Osteoblast (primary cell): ENCODE measurements around the gene BRSK2. TPM values are rescaled to one million over a fixed set of nuclear protein-coding genes. Genes with fewer than 3 reads are reported as not detected.

Experiments used
- DNase-seq: peaks from one replicate; pipeline ENCODE4 v3.0.0; 2011; ENCODE audit warnings: low spot score, mixed read lengths; ENCODE audit not compliant: insufficient read length; ENCODE audit errors: missing footprints
- H2AFZ ChIP-seq: 2 replicates; pipeline ENCODE4 v1.6.0; 2011; ENCODE audit warnings: mild to moderate bottlenecking, low read length
- H3K27ac ChIP-seq: 2 replicates; pipeline ENCODE4 v1.5.1; 2011; ENCODE audit warnings: mild to moderate bottlenecking, low read depth, low read length, moderate library complexity
- H3K27me3 ChIP-seq: 2 replicates; pipeline ENCODE4 v1.6.0; 2012; ENCODE audit warnings: mild to moderate bottlenecking, control low read depth, inconsistent platforms, low read length, moderate library complexity; ENCODE audit not compliant: insufficient read depth
- H3K36me3 ChIP-seq: 2 replicates; pipeline ENCODE4 v1.5.1; 2011; ENCODE audit warnings: mild to moderate bottlenecking, low read length, control low read depth, moderate library complexity; ENCODE audit not compliant: insufficient read depth
- H3K4me1 ChIP-seq: 2 replicates; pipeline ENCODE4 v1.5.1; 2011; ENCODE audit warnings: mild to moderate bottlenecking, low read length, control low read depth, moderate library complexity; ENCODE audit not compliant: insufficient read depth
- H3K4me2 ChIP-seq: 2 replicates; pipeline ENCODE4 v1.6.0; 2011; ENCODE audit warnings: mild to moderate bottlenecking, low read length; ENCODE audit not compliant: insufficient read depth
- H3K4me3 ChIP-seq: fragments of 200-600 bp; sonication (generic); 3 replicates; pipeline ENCODE4 v1.5.1; 2012; ENCODE audit warnings: mild to moderate bottlenecking, low read length, inconsistent platforms; ENCODE audit not compliant: insufficient read depth
- H3K79me2 ChIP-seq: 2 replicates; pipeline ENCODE4 v1.6.0; 2012; ENCODE audit warnings: mild to moderate bottlenecking, low read length, control low read depth, inconsistent platforms; ENCODE audit not compliant: insufficient read depth
- H3K9me3 ChIP-seq: 2 replicates; pipeline ENCODE4 v1.5.1; 2011; ENCODE audit warnings: low read depth, low read length, control low read depth
- H4K20me1 ChIP-seq: 2 replicates; pipeline ENCODE4 v1.6.0; 2012; ENCODE audit warnings: mild to moderate bottlenecking, low read length, control low read depth; ENCODE audit not compliant: insufficient read depth
- CTCF ChIP-seq: IDR thresholded peaks from 2 replicates; pipeline ENCODE4 v1.5.1; 2011; ENCODE audit warnings: mild to moderate bottlenecking, low read depth, low read length, moderate library complexity; ENCODE audit errors: extremely low read depth
- total RNA-seq: library from RNA; depleted of rRNA; stranded (reverse); fragments of >200 nt; gene quantifications from 2 replicates; pipeline ENCODE4 v1.2.3, GENCODE V29; 2012

BRSK2 gene
- total RNA-seq, 1 donor, result 0.36 TPM

- Histone ChIP-seq H3K4me3 (no peak overlapping the region), H2AFZ (no peak overlapping the region), H3K9me3 (no peaks in the 10 kb centered on the region), H3K27ac (no peak overlapping the region), H4K20me1 (no peaks in the 10 kb centered on the region), H3K4me1 (no peaks in the 10 kb centered on the region), H3K27me3 (no peaks in the 10 kb centered on the region), H3K36me3 (no peaks in the 10 kb centered on the region), H3K79me2 (no peaks in the 10 kb centered on the region), H3K4me2 (no peak overlapping the region)
- TF ChIP-seq CTCF, result no peak
- DNase-seq, result peak; percentile 98
These were observed 47.8 kb downstream of the BRSK2 start for GRCh38 chr11:1437500-1437899.

GRCh38 chr11:1438261-1438966 lies 48.7 kb downstream of the BRSK2 start:
- Histone ChIP-seq H3K4me2 (no peak overlapping the region), H3K9me3 (no peaks in the 10 kb centered on the region), H2AFZ (no peak overlapping the region), H3K4me3 (no peak overlapping the region), H3K36me3 (no peaks in the 10 kb centered on the region), H3K79me2 (no peaks in the 10 kb centered on the region), H3K27ac (no peak overlapping the region), H3K4me1 (no peaks in the 10 kb centered on the region), H4K20me1 (no peaks in the 10 kb centered on the region), H3K27me3 (no peaks in the 10 kb centered on the region)
- DNase-seq, result peak; percentile 87
- no peak for TF ChIP-seq CTCF

- H3K4me3 ChIP-seq, result no peak overlapping the region
- H3K27me3 ChIP-seq, result no peaks in the 10 kb centered on the region
- H3K4me2 ChIP-seq, result no peak overlapping the region
- no peak overlapping the region for H3K27ac ChIP-seq
- no peaks in the 10 kb centered on the region for H3K79me2 ChIP-seq
- no peaks in the 10 kb centered on the region for H3K4me1 ChIP-seq
- H4K20me1 ChIP-seq, result no peaks in the 10 kb centered on the region
- no peaks in the 10 kb centered on the region for H3K36me3 ChIP-seq
- H2AFZ ChIP-seq, result no peak overlapping the region
- DNase-seq, result peak; percentile 87
- H3K9me3 ChIP-seq, result no peaks in the 10 kb centered on the region
- TF ChIP-seq CTCF, result no peak
These were observed 49.2 kb downstream of the BRSK2 start for GRCh38 chr11:1438967-1439330.

GRCh38 chr11:1439341-1439740 lies 49.6 kb downstream of the BRSK2 start:
- TF ChIP-seq CTCF, result no peak
- no peak overlapping the region for H2AFZ ChIP-seq
- no peaks in the 10 kb centered on the region for H3K36me3 ChIP-seq
- H3K27ac ChIP-seq, result no peak overlapping the region
- no peaks in the 10 kb centered on the region for H3K4me1 ChIP-seq
- DNase-seq, result peak; percentile 84
- no peak overlapping the region for H3K4me3 ChIP-seq
- no peaks in the 10 kb centered on the region for H3K79me2 ChIP-seq
- H3K4me2 ChIP-seq, result no peak overlapping the region
- H4K20me1 ChIP-seq, result no peaks in the 10 kb centered on the region
- H3K9me3 ChIP-seq, result no peaks in the 10 kb centered on the region
- H3K27me3 ChIP-seq, result no peaks in the 10 kb centered on the region
